Astrocyte (in vitro differentiated cells and primary cell): Measurements from ENCODE around the gene COMMD1. TPM values are rescaled to one million over a fixed set of nuclear protein-coding genes. Genes with fewer than 3 reads are reported as not detected.

Source experiments
- DNase-seq: peaks from one replicate; pipeline ENCODE4 v3.0.0-alpha.2; 2010; ENCODE audit warnings: low read depth
- FAIRE-seq: peaks from 2 replicates; lab custom pipeline; 2011; peaks lifted over from hg19 to GRCh38; lab: Jason Lieb, UNC
- H2AFZ ChIP-seq: 2 replicates; pipeline ENCODE4 v1.6.0; 2012; ENCODE audit warnings: low read depth, low read length, inconsistent platforms
- H3K27ac ChIP-seq: 2 replicates; pipeline ENCODE4 v1.5.1; 2011; ENCODE audit warnings: low read depth, low read length, inconsistent platforms
- H3K27me3 ChIP-seq: 2 replicates; pipeline ENCODE4 v1.6.0; 2011; ENCODE audit warnings: low read length, inconsistent platforms; ENCODE audit not compliant: insufficient read depth
- H3K36me3 ChIP-seq: 2 replicates; pipeline ENCODE4 v1.5.1; 2011; ENCODE audit warnings: low read length, inconsistent platforms; ENCODE audit not compliant: insufficient read depth
- H3K4me1 ChIP-seq: 2 replicates; pipeline ENCODE4 v1.5.1; 2011; ENCODE audit warnings: low read length, inconsistent platforms; ENCODE audit not compliant: insufficient read depth
- H3K4me2 ChIP-seq: 2 replicates; pipeline ENCODE4 v1.6.0; 2012; ENCODE audit warnings: low read length, inconsistent platforms
- H3K4me3 ChIP-seq: 2 replicates; pipeline ENCODE4 v1.5.1; 2011; ENCODE audit warnings: low read depth, mild to moderate bottlenecking, low read length, inconsistent platforms; ENCODE audit not compliant: insufficient read depth
- H3K79me2 ChIP-seq: 2 replicates; pipeline ENCODE4 v1.6.0; 2012; ENCODE audit warnings: mild to moderate bottlenecking, low read length, inconsistent platforms; ENCODE audit not compliant: insufficient read depth
- H3K9ac ChIP-seq: 2 replicates; pipeline ENCODE4 v1.6.0; 2012; ENCODE audit warnings: mild to moderate bottlenecking, low read length, inconsistent platforms
- H3K9me3 ChIP-seq: 2 replicates; pipeline ENCODE4 v1.5.1; 2012; ENCODE audit warnings: low read depth, mild to moderate bottlenecking, low read length, inconsistent platforms; ENCODE audit not compliant: insufficient read depth
- H4K20me1 ChIP-seq: 2 replicates; pipeline ENCODE4 v1.6.0; 2012; ENCODE audit warnings: low read length, inconsistent platforms; ENCODE audit not compliant: insufficient read depth
- H3K27ac Mint-ChIP-seq: one replicate; pipeline ENCODE4 v1.8.0; 2021; ENCODE audit warnings: mild to moderate bottlenecking, mixed read lengths; ENCODE audit not compliant: unreplicated experiment
- H3K27me3 Mint-ChIP-seq: one replicate; pipeline ENCODE4 v1.8.0; 2021; ENCODE audit warnings: low read depth, mixed read lengths; ENCODE audit not compliant: unreplicated experiment
- H3K36me3 Mint-ChIP-seq: one replicate; pipeline ENCODE4 v1.8.0; 2021; ENCODE audit warnings: low read depth, mixed read lengths; ENCODE audit not compliant: unreplicated experiment
- H3K4me1 Mint-ChIP-seq: one replicate; pipeline ENCODE4 v1.8.0; 2021; ENCODE audit warnings: low read depth, mixed read lengths; ENCODE audit not compliant: unreplicated experiment
- H3K4me3 Mint-ChIP-seq: one replicate; pipeline ENCODE4 v1.8.0; 2021; ENCODE audit warnings: mild to moderate bottlenecking, moderate library complexity, mixed read lengths; ENCODE audit not compliant: unreplicated experiment
- H3K9me3 Mint-ChIP-seq: one replicate; pipeline ENCODE4 v1.8.0; 2021; ENCODE audit warnings: mild to moderate bottlenecking, mixed read lengths; ENCODE audit not compliant: unreplicated experiment
- EZH2 ChIP-seq: IDR thresholded peaks from 2 replicates; pipeline ENCODE4 v1.6.1; 2012; ENCODE audit warnings: mild to moderate bottlenecking, low read length, inconsistent platforms; ENCODE audit not compliant: insufficient read depth
- total RNA-seq: library from RNA; stranded (reverse); gene quantifications from 2 replicates; pipeline ENCODE4 v1.2.1, GENCODE V29; 2021
- TF ChIP-seq, protein P1 (sequence below): IDR thresholded peaks from 2 replicates; pipeline ENCODE4 v1.5.1; 2011; ENCODE audit warnings: low read depth, mild to moderate bottlenecking, inconsistent platforms, low read length, moderate library complexity; ENCODE audit not compliant: insufficient read depth

Gene COMMD1
- total RNA-seq, 1 donor from 2014 or later: 32.0 TPM

DNA sequence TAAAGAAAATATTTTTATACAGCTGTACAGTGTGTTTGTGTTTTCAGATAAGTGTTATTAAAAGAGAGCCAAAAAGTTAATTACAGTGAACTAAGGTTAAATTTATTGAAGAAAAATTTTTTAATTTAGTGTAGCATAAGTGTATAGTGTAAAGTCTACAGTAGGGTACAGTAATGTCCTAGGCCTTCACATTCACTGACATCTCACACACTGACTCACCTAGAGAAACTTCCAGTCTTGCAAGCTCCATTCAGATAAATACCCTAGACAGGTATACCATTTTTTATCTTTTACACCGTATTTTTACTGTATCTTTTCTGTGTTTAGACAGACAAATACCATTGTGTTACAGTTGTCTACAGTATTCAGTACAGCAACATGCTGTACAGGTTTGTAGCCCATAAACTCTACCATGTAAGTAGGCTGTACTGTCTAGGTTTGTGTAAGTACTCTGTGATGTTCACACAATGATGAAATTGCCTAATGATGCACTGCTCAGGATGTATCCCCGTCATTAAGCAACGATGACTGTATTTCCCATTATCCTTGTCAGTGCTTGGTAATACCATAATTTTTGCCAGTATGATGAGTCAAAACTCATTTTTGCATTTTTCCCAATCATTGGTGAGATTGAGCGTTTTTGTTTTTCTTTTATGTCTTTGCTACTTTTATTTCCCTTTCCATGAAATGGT is 242.3 kb downstream of the COMMD1 start:
- peaks cover 27% of the 10 kb centered on the region for H3K4me1 Mint-ChIP-seq
- Histone ChIP-seq H3K4me3 (no peak overlapping the region), H3K79me2 (no peaks in the 10 kb centered on the region), H4K20me1 (no peaks in the 10 kb centered on the region), H3K4me2 (no peak overlapping the region), H3K9me3 (no peaks in the 10 kb centered on the region), H3K9ac (no peak overlapping the region), H2AFZ (no peak overlapping the region), H3K4me1 (peaks cover 27% of the 10 kb centered on the region), H3K27ac (peak overlapping the region; percentile 11), H3K27me3 (no peaks in the 10 kb centered on the region), H3K36me3 (no peaks in the 10 kb centered on the region)
- no peak overlapping the region for H3K27ac Mint-ChIP-seq
- no peaks in the 10 kb centered on the region for H3K36me3 Mint-ChIP-seq
- no peak overlapping the region for H3K4me3 Mint-ChIP-seq
- FAIRE-seq (no peak), DNase-seq (peak; percentile 70)
- H3K9me3 Mint-ChIP-seq: no peaks in the 10 kb centered on the region
- H3K27me3 Mint-ChIP-seq: no peaks in the 10 kb centered on the region
- no peak for TF ChIP-seq EZH2
- TF ChIP-seq, protein P1, sequence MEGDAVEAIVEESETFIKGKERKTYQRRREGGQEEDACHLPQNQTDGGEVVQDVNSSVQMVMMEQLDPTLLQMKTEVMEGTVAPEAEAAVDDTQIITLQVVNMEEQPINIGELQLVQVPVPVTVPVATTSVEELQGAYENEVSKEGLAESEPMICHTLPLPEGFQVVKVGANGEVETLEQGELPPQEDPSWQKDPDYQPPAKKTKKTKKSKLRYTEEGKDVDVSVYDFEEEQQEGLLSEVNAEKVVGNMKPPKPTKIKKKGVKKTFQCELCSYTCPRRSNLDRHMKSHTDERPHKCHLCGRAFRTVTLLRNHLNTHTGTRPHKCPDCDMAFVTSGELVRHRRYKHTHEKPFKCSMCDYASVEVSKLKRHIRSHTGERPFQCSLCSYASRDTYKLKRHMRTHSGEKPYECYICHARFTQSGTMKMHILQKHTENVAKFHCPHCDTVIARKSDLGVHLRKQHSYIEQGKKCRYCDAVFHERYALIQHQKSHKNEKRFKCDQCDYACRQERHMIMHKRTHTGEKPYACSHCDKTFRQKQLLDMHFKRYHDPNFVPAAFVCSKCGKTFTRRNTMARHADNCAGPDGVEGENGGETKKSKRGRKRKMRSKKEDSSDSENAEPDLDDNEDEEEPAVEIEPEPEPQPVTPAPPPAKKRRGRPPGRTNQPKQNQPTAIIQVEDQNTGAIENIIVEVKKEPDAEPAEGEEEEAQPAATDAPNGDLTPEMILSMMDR: no peak

DNA sequence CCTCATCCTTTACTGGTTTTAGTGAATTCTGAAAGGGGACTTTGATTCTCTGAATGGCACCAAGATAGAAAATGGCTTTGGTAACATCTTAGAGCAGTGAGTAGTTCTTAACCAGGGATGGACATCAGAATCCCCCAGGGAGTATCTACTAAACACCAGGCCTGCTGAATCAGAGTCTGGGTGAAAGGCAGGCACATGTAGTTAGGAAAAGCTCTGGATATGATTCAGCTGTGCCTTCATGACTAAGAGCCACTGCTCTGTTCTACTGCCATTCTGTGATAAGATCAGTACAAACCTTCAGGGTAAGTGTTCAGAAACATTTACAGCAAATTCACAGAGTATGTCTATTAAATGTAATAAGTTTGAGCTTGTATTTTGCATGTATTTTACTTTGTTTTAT is 244.2 kb downstream of the COMMD1 start:
- Mint-ChIP-seq H3K4me1 (peaks cover 27% of the 10 kb centered on the region), H3K4me3 (no peak overlapping the region), H3K27ac (no peak overlapping the region), H3K9me3 (no peaks in the 10 kb centered on the region), H3K36me3 (no peaks in the 10 kb centered on the region), H3K27me3 (no peaks in the 10 kb centered on the region)
- FAIRE-seq (peak; percentile 97), DNase-seq (peak; percentile 93)
- Histone ChIP-seq H2AFZ (no peak overlapping the region), H3K4me2 (peak overlapping the region; percentile 21), H4K20me1 (no peaks in the 10 kb centered on the region), H3K9me3 (no peaks in the 10 kb centered on the region), H3K36me3 (no peaks in the 10 kb centered on the region), H3K27ac (peak overlapping the region; percentile 32), H3K9ac (no peak overlapping the region), H3K4me1 (peaks cover 27% of the 10 kb centered on the region), H3K27me3 (no peaks in the 10 kb centered on the region), H3K79me2 (no peaks in the 10 kb centered on the region), H3K4me3 (no peak overlapping the region)
- TF ChIP-seq, protein P1: no peak
- TF ChIP-seq EZH2: no peak
